ENCODE data around the gene MCM5.

DNA sequence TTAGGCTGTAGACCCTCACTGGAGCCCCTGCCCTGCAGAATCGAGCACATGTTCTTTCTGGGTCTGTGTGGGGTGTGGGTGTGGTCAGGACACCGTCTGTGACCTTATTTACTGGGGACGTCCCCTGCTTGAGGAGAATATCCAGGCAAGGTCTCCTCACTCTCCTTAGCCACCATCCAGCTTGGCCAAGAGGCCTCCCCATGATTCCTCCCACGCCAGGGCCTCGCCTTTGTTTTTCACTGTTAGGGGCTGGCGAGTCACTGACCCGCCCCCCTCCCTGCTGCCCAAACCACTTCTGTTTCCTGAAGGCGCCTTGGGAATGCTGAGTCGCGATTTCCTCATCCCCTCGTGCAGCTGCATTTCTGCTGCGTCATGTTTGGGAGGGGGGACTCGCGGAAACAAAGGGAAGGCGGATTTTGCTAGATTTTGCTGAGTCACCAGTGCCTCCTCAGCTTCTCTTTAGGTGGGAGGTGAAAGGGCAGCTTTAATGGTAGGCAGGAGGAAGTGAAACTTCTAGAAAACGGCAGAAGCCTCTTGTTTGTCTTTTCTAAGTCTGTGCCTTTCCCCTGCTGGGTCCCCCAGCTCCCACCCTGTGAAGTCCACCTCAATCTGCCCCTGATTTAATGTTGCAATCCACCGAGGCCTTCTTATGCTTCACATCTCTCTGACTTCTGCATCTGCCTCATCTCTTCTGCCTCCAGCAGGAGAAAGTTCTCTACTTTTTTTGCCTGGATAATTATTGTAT is 23.0 kb upstream of the MCM5 start:
- TF ChIP-seq EZH2 (IDR thresholded peaks at IDR 0.05; ENCODE audit: insufficient read depth, poor library complexity, severe bottlenecking) (no peak), EZH2phosphoT487 (IDR thresholded peaks at IDR 0.05; ENCODE audit: insufficient read depth, low read depth) (no peak)
